IPS-18c (cell line): Measurements from ENCODE around the gene ARRB1.
"Not testable (repeated sequence)": the region's sequence is repeated elsewhere in the genome, so short reads cannot be mapped to it uniquely, and the experiment has no call there.

Source experiments
- H3K4me3 ChIP-seq: 2 replicates; pipeline ENCODE4 v1.7.0; 2013; ENCODE audit warnings: low read depth, mild to moderate bottlenecking, low read length, moderate library complexity; ENCODE audit not compliant: insufficient read depth
- H3K9me3 ChIP-seq: one replicate; pipeline ENCODE4 v1.6.1; 2013; ENCODE audit warnings: mild to moderate bottlenecking, low read length, moderate library complexity; ENCODE audit not compliant: control insufficient read depth, insufficient read depth

The ARRB1 gene

DNA sequence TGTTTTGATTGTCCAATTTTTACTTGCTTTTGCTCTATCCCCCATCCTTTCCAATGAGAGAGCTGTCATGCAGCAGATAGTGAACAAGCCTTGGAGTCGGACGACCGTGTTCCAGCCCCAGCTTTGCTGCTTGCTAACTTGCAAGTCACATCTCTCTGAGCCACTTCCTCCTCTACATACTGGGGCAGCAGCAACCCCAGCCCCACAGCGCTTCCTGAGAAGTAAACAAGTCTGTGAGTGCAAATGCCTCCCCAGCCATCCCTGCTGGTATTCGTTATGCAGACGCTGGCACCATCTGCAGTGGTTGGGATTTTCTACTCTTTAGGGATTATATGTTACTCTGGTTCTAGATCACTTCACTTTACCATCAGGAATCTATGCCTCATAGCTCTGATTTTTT lies 75.9 kb downstream of the ARRB1 start:
- no peaks in the 10 kb centered on the region for H3K9me3 ChIP-seq

DNA sequence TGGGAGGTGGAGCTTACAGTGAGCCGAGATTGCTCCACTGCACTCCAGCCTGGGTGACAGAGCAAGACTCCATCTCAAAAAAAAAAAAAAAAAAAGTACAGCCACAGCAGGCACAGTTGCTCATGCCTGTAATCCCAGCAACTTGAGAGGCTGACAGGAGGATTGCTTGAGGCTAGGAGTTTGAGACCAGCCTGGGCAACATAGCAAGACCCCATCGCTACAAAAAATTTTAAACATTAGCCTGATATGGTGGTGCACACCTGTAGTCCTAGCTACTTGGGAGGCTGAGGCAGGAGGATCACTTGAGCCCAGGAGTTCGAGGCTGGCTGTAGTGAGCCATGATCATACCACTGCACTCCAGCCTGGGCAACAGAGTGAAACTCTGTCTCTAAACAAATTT lies 76.7 kb downstream of the ARRB1 start:
- H3K4me3 ChIP-seq, H3K9me3 ChIP-seq: not testable (repeated sequence)

More for the DNA sequence above, 75.9 kb downstream of the ARRB1 start:
- H3K4me3 ChIP-seq: no peak overlapping the region

DNA sequence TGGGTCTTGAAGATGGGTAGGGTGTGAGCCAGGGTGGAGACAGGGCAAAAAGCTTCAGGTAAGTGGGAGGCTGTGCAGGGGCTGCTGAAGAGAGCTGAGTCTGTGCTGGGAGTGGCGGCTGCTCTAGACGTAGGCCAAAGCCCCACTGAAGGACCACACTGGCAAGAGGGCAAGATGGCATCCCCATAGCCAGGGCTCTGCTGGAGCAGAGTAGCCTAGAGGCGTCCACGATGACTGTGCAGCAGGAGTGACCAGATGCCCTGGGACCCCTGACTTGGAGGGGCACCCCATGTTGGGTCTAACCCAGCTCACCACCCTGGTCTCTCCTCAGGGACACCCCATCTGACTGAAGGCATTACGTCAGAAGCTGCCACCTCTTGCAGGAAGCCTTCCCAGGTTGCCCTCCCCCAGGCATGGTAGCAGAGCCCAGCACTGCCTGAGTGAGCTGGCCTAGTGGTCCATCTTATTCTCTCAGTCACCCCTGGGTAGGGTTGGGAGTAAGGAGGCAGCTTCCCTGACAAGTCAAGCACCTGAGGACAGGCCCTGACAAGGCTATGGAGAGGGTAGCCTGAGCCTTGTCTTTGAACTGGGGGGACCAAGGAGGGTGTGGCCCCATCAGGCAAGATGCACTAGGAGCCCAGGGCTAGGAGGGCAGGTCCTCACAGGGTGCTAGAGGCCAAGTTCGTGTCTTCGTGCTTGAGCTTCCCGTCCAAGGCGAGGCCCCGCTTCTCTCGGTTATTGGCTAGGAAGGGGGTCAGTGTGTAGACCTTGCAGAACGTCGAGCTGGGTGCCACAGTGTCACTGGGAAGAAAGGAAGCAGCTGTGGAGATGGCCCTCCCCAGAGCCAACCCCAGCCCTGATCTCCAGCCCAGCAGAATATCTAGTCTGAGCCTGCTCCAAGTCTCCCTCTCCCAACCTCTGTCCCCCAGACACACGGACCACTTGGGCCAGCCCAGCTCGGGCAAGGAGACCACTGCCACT lies 77.8 kb downstream of the ARRB1 start:
- H3K9me3 ChIP-seq: no peaks in the 10 kb centered on the region
- H3K4me3 ChIP-seq: no peak overlapping the region

DNA sequence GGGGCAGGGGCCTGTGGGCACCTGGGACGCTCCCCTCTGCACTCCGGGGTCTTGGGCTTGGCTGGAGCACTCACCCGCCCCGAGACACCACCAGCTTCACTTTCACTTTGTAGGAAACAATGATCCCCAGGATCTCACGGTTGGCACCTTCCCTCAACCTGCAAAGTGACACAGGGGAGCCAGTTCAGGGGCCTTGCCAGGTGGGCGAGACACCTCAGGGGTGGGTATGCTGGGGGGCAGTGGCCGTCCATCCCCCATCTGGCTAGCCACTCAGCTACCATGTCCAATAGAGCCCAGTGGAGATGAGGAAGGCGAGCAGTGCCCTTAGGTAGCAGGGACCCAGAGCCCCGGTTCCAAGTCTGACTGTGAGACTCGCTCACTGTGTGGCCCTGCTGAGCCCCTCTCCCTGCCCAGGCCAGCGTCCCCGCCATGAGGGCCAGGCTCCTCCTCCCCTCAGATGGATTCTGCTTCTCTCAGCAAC lies 78.6 kb downstream of the ARRB1 start:
- H3K9me3 ChIP-seq: no peaks in the 10 kb centered on the region
- no peak overlapping the region for H3K4me3 ChIP-seq

DNA sequence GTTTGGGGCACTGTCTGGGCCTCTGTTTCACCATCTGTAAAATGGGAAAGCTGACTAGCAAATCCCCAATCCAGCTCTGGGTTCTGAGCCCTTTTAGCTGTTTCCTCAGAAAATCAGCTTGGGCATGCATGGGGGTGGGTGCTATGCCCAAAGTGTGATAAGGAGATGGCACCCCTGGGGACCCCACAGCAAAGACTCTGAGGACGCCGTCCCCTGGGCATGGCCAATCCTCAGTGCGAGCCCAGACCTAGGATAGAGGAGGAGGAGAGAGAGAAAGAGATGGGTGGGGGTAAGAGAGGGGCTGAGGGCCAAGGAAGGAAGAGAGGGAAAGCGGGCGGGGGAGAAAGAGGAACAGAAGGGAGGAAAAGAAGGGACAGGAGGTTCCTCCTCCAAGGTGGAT lies 79.1 kb downstream of the ARRB1 start:
- Histone ChIP-seq H3K4me3 (no peak overlapping the region), H3K9me3 (no peaks in the 10 kb centered on the region)

DNA sequence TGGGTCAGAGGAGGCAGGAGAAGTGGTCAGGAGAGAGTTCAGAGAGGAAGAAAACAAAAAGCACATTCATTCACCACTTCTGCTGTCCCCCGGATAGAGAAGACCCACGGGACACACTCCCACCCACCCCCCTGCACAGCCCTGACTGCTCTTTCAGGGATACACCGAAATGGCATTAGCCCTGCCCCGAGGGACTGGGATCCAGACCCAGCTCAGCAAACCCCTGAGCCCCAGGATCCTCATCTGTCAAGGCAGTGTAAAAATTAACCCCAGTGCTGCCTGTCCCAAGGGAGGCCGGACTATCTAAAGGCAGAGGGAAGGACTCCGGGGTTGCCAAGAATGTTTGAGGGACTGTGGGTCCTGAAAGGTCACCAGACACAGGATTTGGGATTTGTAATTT lies 79.7 kb downstream of the ARRB1 start:
- Histone ChIP-seq H3K4me3 (no peak overlapping the region), H3K9me3 (peaks cover 2% of the 10 kb centered on the region)

DNA sequence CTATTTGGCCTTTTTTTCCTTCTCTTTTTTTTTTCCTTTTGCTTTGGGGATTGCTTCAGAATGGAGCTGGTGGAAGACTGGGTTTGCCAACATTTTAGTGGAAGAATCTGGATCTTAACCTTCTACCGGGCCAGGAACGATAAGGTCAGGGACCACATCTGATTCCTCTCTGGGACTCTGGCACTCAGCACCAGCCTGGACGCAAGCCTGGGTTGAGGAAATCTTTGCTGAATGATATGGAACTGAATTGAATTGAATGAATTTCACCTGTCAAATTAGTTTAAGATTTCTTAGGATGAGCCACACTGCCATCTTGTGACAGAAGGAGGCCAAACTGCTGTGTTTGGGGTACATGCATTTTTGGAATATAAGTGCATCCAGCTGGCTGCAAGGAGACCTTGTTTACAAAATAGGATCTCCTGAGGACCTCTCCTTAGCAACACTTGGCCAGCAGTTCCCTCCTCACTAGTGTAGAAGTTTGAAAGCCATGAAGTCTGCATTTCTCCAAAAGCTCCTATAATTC lies 80.5 kb downstream of the ARRB1 start:
- H3K4me3 ChIP-seq: no peak overlapping the region
- peaks cover 2% of the 10 kb centered on the region for H3K9me3 ChIP-seq

DNA sequence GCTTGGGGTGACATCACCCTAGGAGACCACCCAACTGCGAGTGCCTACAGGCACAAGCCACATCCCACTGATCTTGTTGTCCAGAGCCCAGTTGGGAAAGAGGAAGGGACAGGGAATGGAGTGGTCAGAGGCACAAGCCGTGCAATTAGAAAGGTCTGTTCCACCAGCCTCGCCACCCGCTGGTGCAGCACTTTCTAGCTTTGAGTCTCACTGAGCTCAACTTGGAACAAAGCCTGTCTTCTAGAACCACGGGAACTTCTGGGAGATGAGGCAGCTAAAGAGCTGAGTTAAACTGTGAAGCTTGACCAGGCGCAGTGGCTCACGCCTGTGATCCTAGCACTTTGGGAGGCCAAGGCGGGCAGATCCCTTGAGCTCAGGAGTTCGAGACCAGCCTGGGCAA lies 81.6 kb downstream of the ARRB1 start:
- peaks cover 4% of the 10 kb centered on the region for H3K9me3 ChIP-seq
- H3K4me3 ChIP-seq: no peak overlapping the region

DNA sequence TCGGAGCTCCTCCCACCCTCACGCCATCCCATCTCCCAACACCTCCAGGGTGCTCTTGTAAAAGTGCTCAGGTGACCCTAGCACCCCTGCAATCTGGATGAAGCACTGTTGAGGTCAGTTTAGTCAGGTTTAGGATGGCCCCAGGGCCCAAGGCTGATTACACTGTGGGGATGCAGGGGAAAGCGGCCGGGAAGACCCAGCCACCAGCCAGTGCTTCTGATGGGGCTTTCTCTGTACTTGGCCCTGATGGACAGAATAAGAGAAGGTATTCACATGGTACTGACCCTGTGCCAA lies 82.1 kb downstream of the ARRB1 start:
- no peak overlapping the region for H3K4me3 ChIP-seq
- peaks cover 4% of the 10 kb centered on the region for H3K9me3 ChIP-seq

DNA sequence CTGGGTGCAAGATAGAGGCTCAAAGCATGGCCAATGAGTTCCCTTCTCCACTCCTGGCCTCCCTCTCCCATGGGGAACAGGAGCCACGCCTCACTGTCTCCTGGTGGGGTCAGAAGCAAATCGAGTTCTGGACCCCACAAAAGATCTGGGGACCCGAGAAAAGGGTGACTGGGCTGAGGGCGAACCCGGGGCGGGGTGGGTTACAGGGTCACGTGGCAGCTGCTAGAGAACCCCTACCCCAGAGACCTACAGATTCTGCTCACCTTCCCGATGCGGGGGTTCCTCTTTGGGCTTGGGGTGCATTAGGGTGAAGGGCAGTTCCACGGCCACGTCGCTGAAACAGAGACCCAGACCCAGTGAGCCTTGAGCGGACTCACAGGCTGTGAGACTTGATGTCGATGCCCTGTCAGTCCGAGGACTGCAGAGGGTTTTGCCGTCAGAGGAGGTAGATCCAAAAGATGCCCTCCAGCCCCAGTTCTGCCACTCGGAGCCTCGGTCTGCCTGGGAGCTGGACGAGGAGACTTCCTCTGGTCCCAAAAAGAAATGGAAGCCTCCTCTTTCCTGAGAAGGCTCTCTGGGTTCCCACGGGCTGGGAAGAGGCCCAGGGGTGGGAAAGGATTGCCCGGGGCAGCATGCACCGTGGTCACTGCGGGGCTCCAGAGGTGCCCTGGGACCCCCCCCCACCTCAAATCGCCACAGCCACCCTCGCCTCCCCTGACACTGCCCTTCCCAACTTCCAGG lies 82.7 kb downstream of the ARRB1 start:
- peaks cover 4% of the 10 kb centered on the region for H3K9me3 ChIP-seq
- H3K4me3 ChIP-seq: no peak overlapping the region

DNA sequence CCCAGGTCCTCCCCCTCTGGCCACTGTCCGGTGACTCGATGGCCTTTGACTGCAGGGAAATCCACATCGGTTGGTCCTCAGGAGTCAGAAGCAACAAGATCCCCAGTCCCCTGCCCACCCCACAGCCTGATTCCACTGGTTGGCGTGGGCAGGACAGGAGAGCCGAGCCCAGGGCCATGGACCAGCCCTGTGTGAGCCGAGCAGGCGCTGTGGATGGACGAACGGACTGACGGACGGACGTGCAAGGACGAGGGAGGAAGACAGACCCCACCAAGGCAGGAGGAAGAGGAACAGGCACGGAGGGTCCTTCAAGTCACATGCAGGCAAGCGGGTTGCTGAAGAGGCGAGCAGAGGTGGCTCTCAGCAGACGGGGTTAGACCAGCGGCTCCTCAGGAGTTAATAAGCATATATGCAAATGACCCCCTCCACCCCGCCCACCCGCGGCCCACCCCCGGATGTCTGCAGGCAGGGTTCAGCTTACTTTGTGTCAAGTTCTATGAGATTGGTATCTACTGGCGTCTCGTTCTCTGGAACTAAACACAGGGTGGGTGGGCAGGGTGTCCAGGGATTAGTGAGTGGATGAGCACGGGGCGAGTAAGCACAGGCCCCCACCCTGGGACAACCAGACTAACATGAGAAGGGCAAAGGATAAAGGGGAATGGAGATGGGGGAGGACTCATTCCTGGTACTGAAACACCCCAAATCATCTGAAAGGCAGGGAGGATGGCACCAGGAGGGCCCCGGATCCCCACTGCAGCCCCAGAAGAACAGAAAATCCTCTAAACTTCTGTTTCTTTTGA lies 84.1 kb downstream of the ARRB1 start:
- no peak overlapping the region for H3K4me3 ChIP-seq

DNA sequence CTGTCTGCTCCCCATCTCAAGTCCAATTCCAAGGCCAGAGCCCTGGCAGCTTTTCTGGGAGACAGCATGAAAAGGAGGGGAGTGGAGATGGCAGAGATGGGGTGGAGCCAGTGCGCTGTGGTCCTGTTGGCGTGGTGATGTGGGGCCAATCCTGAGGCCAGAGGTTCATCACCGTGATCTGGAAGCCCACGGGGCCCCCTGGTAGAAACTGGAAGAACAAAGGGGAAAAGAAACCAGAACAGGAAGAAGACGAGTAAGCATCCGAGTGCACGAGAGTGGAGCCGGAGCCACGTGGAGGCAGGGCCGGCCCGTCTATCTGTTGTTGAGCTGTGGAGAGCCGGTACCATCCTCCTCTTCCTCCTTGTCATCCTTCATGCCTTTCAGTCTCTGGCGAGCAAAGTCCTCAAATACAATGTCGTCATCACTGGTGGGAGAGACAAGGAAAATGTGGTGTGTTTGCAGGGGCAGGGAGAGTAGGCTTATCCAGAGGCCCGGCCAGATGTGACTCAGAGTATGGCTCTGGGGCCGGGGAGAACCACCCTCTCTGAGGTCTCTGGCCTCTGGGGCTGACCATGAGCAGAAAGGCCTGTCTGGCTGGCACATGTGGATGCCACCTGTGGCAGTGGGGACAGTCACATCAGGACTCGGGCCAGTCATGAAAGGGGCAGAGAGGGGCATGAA lies 85.5 kb downstream of the ARRB1 start:
- peaks cover 4% of the 10 kb centered on the region for H3K9me3 ChIP-seq

More for the DNA sequence above, 84.1 kb downstream of the ARRB1 start:
- H3K9me3 ChIP-seq: peaks cover 4% of the 10 kb centered on the region

DNA sequence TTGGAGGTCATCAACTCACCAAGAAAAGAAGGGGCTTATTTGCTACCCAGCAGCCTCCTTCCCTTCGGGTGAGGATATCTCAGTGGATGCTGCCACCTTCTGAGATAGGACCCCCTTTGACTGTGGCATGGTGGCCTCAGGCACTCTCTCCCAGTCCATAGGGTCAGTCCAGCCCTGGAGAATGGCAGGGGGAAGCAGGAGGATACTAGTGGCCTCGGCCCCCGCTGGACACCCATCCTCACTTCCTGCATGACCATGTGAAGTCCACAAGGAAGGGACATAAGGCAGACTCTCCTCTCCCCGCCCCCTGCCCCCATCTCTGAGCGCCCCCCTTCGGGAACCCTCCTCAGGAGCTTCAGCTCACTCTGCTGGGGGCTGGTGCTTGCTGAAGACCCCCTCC lies 86.5 kb downstream of the ARRB1 start:
- no peak overlapping the region for H3K4me3 ChIP-seq
- peaks cover 4% of the 10 kb centered on the region for H3K9me3 ChIP-seq

More for the DNA sequence above, 85.5 kb downstream of the ARRB1 start:
- no peak overlapping the region for H3K4me3 ChIP-seq

DNA sequence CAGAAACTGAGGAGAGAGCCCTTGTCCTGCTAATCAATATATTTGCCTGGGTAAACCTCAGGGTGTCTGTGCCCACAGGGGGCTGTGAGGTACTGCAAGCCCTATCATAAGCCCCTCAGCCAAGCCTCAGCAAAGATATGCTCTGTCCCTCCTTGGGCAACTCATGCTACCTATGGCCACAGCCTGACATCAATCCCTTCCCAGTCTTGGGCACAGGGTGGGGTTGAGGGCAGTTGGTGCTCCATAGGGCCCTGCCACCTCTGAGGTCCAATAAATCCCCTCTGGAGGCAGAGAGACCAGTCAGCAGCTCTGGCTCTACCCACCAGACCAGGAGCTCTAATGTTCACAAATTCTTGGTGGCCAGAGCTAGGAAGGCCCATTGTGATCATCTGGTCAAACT lies 87.1 kb downstream of the ARRB1 start:
- Histone ChIP-seq H3K9me3 (peaks cover 4% of the 10 kb centered on the region), H3K4me3 (no peak overlapping the region)

DNA sequence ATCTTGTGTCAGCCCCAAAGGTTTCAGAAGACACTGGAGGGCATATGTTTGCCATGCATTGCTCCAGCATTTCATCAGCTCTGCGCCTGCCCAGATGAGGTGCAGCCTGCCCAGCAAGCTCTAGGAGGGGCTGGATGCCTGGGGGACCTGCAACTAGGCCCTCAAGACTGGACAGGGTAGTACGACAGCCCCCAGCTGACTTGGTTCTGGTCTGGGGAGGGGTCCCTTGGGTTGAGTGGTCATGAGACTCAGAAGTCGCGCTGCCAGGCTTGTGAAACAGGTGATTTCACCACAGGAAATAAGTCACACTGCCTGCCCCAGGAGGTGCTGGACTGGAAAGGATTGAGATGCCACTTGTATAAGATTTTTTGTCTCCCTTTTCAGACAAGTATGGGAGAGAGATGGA lies 87.5 kb downstream of the ARRB1 start:
- no peak overlapping the region for H3K4me3 ChIP-seq
- peaks cover 4% of the 10 kb centered on the region for H3K9me3 ChIP-seq

DNA sequence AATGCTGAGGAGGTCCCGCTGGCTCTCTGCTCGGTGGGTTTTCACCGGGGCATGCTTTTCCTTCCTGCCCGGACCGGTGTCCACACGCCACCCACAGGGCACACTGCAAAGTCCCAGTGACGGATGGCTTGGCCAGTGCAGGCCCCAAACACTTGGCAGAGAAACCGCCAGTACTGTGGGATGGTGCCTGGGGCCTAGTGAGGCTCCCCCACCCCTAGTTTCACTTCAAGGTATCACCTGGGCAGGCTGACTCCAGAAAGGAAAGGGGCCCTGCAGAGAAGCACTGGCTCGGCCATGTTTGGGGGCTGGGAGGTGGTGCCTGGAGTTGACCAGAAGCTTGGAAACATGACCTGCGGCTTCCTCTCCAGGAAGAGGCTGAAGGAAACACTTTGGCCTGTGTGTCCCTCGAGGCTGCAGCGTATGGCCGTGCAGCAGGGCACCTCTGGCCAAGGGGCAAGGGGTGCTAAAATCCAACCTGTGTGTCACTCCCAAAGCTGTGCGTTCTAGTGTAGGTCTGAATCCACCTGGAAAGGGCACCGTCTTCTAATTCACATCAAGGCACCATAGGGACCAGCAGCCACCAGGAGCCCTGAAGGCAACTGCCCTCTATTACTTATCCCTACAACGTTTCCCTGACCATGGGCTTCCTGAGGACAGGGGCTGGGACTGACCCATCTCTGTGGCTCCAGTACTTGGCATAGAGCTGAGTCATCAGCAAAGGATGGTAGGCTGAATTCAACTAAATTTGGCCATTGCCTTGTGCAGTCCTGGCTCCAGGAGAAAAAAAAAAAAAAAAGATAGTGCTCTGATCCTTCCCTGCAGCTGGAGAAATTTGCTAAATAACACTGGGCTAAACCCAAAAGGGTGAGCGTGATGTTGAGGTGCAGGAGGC lies 88.3 kb downstream of the ARRB1 start:
- Histone ChIP-seq H3K4me3 (no peak overlapping the region), H3K9me3 (peaks cover 4% of the 10 kb centered on the region)
